Measurements from ENCODE around the gene MIF4GD. TPM values are rescaled to one million over a fixed set of nuclear protein-coding genes. Genes with fewer than 3 reads are reported as not detected.

The MIF4GD gene
- total RNA-seq, 1 experiment from 2014 or later = 28.0 TPM

DNA sequence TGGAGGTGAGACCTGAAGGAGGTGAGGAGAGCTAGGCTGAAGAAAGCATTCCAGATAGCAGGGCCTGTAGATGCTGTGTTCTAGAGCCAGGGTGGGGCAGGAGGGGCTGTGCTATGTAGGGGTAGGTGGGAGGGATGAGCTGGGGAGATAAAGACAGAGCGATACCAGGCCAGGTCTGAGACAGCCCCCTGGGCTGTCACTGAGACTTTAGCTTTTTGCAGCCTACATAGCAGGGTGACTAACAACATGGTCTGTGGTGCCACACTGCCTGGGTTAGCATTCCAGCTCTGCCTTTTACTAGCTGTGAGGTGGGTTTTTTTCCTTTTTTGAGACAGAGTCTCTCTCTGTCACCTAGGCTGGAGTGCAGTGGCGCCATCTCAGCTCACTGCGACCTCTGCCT is 51.2 kb downstream of the MIF4GD start:
- Histone ChIP-seq H3K4me3 (ENCODE audit: insufficient read depth, low read depth, low read length) (no peak overlapping the region), H3K27me3 (ENCODE audit: control insufficient read depth, insufficient read depth, low read length) (no peaks in the 10 kb centered on the region), H3K36me3 (replicated peaks; ENCODE audit: control insufficient read depth, insufficient read depth, low read length) (peaks cover 30% of the 10 kb centered on the region)
- DNase-seq = no peak

DNA sequence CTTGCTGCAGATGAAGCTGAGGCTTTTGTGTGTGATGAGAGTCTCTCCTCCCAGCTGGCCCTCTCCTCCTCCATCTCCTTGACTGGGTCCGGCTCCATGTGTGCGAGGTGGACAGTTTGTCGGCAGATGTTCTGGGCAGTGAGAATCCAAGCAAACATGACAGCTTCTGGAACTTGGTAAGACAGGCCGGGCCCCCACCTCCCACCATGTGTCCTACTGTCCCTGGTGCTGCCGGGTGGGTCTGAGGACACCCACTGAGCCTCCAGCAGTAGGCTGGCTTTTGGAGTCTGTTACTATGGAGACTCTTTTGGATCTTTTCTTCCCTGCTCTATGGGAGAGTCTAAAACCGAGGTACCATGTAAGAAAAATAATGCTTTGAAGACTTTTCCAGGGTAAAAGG is 52.9 kb downstream of the MIF4GD start:
- H3K27me3 ChIP-seq (ENCODE audit: control insufficient read depth, insufficient read depth, low read length) = no peaks in the 10 kb centered on the region
- H3K36me3 ChIP-seq (replicated peaks; ENCODE audit: control insufficient read depth, insufficient read depth, low read length) = peaks cover 34% of the 10 kb centered on the region
- H3K4me3 ChIP-seq (ENCODE audit: insufficient read depth, low read depth, low read length) = no peak overlapping the region
- DNase-seq = no peak

Other genes with a start within 250 kb of the MIF4GD start
- gene ATP5PD, start 224.3 kb downstream of the MIF4GD start, total RNA-seq (2014; rRNA removed; shearing (Covaris generic)) = 399 and 432 TPM in 2 replicates
- gene KCTD2, start 224.0 kb downstream of the MIF4GD start, total RNA-seq (2014; rRNA removed; shearing (Covaris generic)) = 34.9 and 41.0 TPM in 2 replicates
- 28.2 and 38.8 TPM in 2 replicates for gene SLC16A5, start 183.3 kb downstream of the MIF4GD start, total RNA-seq (2014; rRNA removed; shearing (Covaris generic))
- gene ARMC7, start 161.3 kb downstream of the MIF4GD start, total RNA-seq (2014; rRNA removed; shearing (Covaris generic)) = 6.2 and 9.5 TPM in 2 replicates
- 106 and 118 TPM in 2 replicates for gene NT5C, start 139.5 kb downstream of the MIF4GD start, total RNA-seq (2014; rRNA removed; shearing (Covaris generic))
- gene JPT1, start 116.7 kb downstream of the MIF4GD start, total RNA-seq (2014; rRNA removed; shearing (Covaris generic)) = 410 and 454 TPM in 2 replicates
- 321 and 329 TPM in 2 replicates for gene SUMO2, start 88.3 kb downstream of the MIF4GD start, total RNA-seq (2014; rRNA removed; shearing (Covaris generic))
- gene NUP85, start 65.6 kb downstream of the MIF4GD start, total RNA-seq (2014; rRNA removed; shearing (Covaris generic)) = 61.7 and 62.8 TPM in 2 replicates
- 30.8 and 34.8 TPM in 2 replicates for gene GGA3, start 9.6 kb downstream of the MIF4GD start, total RNA-seq (2014; rRNA removed; shearing (Covaris generic))
- 128 and 166 TPM in 2 replicates for gene MRPS7, start 9.4 kb downstream of the MIF4GD start, total RNA-seq (2014; rRNA removed; shearing (Covaris generic))
- gene SLC25A19, start 18.2 kb upstream of the MIF4GD start, total RNA-seq (2014; rRNA removed; shearing (Covaris generic)) = 25.7 and 31.0 TPM in 2 replicates
- 98.7 and 100 TPM in 2 replicates for gene GRB2, start 134.4 kb upstream of the MIF4GD start, total RNA-seq (2014; rRNA removed; shearing (Covaris generic))
- 58.2 and 76.8 TPM in 2 replicates for gene TMEM94, start 185.4 kb upstream of the MIF4GD start, total RNA-seq (2014; rRNA removed; shearing (Covaris generic))
- 11.8 and 13.1 TPM in 2 replicates for gene CASKIN2, start 244.3 kb upstream of the MIF4GD start, total RNA-seq (2014; rRNA removed; shearing (Covaris generic))
- 45.2 and 49.4 TPM in 2 replicates for gene TSEN54, start 245.3 kb upstream of the MIF4GD start, total RNA-seq (2014; rRNA removed; shearing (Covaris generic))